WTC11 (cell line): ENCODE measurements around the gene SMURF1. TPM values are rescaled to one million over a fixed set of nuclear protein-coding genes. Genes with fewer than 3 reads are reported as not detected.

Experiments
- ATAC-seq: fragments of 200-7000 bp; cut with Tn5 transposase; 2 replicates; pipeline ENCODE4 v1.10.0; 2021; ENCODE audit warnings: mild to moderate bottlenecking, moderate library complexity
- CTCF ChIA-PET: fragments of 300-600 bp; sonication (Branson Sonifier 250); formaldehyde crosslinking; loops from one replicate; lab custom pipeline; 2021; ENCODE audit warnings: antibody characterized with exemption; lab: Charles Lee
- POLR2A ChIA-PET: fragments of 350-600 bp; sonication (Branson Sonifier 250); formaldehyde crosslinking; loops from one replicate; lab custom pipeline; 2021; ENCODE audit warnings: antibody characterized with exemption; lab: Charles Lee
- DNase-seq: peaks from one replicate; pipeline ENCODE4 v3.0.0; 2021; ENCODE audit warnings: low spot score
- H3K27ac Mint-ChIP-seq: 2 replicates; pipeline ENCODE4 v1.8.0; 2021; ENCODE audit warnings: mixed read lengths
- H3K27me3 Mint-ChIP-seq: 2 replicates; pipeline ENCODE4 v1.8.0; 2021; ENCODE audit warnings: low read depth, mild to moderate bottlenecking, moderate library complexity, mixed read lengths
- H3K36me3 Mint-ChIP-seq: 2 replicates; pipeline ENCODE4 v1.8.0; 2021; ENCODE audit warnings: mixed read lengths
- H3K4me1 Mint-ChIP-seq: 2 replicates; pipeline ENCODE4 v1.8.0; 2022; ENCODE audit warnings: mixed read lengths
- H3K4me3 Mint-ChIP-seq: 2 replicates; pipeline ENCODE4 v1.8.0; 2021; ENCODE audit warnings: mild to moderate bottlenecking, moderate library complexity, mixed read lengths
- H3K9me3 Mint-ChIP-seq: 2 replicates; pipeline ENCODE4 v1.8.0; 2021; ENCODE audit warnings: mixed read lengths
- AFF4 ChIP-seq: sonication (generic); formaldehyde crosslinking; IDR thresholded peaks from 2 replicates; pipeline ENCODE4 v1.8.1; 2023; ENCODE audit warnings: mild to moderate bottlenecking, missing genetic modification reagents, borderline replicate concordance
- AR ChIP-seq: fragments of 250-450 bp; sonication (Bioruptor Pico); IDR thresholded peaks from 2 replicates; pipeline ENCODE4 v1.9.0; 2021; ENCODE audit warnings: mild to moderate bottlenecking
- CREM ChIP-seq: sonication (generic); formaldehyde crosslinking; IDR thresholded peaks from 2 replicates; pipeline ENCODE4 v1.8.1; 2022; ENCODE audit warnings: mild to moderate bottlenecking, missing genetic modification reagents, moderate library complexity
- CTCF ChIP-seq: fragments of 200-600 bp; IDR thresholded peaks from 2 replicates; pipeline ENCODE4 v1.8.0; 2022; ENCODE audit warnings: antibody characterized with exemption
- E2F4 ChIP-seq: sonication (generic); formaldehyde crosslinking; IDR thresholded peaks from 2 replicates; pipeline ENCODE4 v1.8.1; 2022; ENCODE audit warnings: low read depth, mild to moderate bottlenecking, moderate library complexity, missing genetic modification reagents, borderline replicate concordance
- GABPB1 ChIP-seq: sonication (generic); formaldehyde crosslinking; IDR thresholded peaks from 2 replicates; pipeline ENCODE4 v1.8.1; 2023; ENCODE audit warnings: mild to moderate bottlenecking, missing genetic modification reagents
- JAZF1 ChIP-seq: fragments of 250-450 bp; sonication (Bioruptor Pico); IDR thresholded peaks from 2 replicates; pipeline ENCODE4 v1.9.0; 2021; ENCODE audit warnings: moderate library complexity, mild to moderate bottlenecking, inconsistent platforms
- MLX ChIP-seq: sonication (generic); formaldehyde crosslinking; IDR thresholded peaks from 2 replicates; pipeline ENCODE4 v1.8.1; 2023; ENCODE audit warnings: mild to moderate bottlenecking, missing genetic modification reagents, moderate library complexity
- MYBL2 ChIP-seq: sonication (generic); formaldehyde crosslinking; IDR thresholded peaks from 2 replicates; pipeline ENCODE4 v1.8.1; 2023; ENCODE audit warnings: mild to moderate bottlenecking, moderate library complexity, missing genetic modification reagents
- NFE2L1 ChIP-seq: sonication (generic); formaldehyde crosslinking; IDR thresholded peaks from 2 replicates; pipeline ENCODE4 v1.8.1; 2023; ENCODE audit warnings: missing genetic modification reagents
- PRRX2 ChIP-seq: fragments of 250-450 bp; sonication (Bioruptor Pico); IDR thresholded peaks from 2 replicates; pipeline ENCODE4 v1.8.0; 2021; ENCODE audit warnings: mild to moderate bottlenecking
- SMAD3 ChIP-seq: sonication (generic); formaldehyde crosslinking; IDR thresholded peaks from 2 replicates; pipeline ENCODE4 v1.8.0; 2022; ENCODE audit warnings: missing genetic modification reagents, mild to moderate bottlenecking, borderline replicate concordance
- SMAD4 ChIP-seq: sonication (generic); formaldehyde crosslinking; IDR thresholded peaks from 2 replicates; pipeline ENCODE4 v1.8.0; 2022; ENCODE audit warnings: mild to moderate bottlenecking, missing genetic modification reagents
- TCF7 ChIP-seq: sonication (generic); formaldehyde crosslinking; IDR thresholded peaks from 2 replicates; pipeline ENCODE4 v1.8.0; 2022; ENCODE audit warnings: mild to moderate bottlenecking, low read depth, missing genetic modification reagents, moderate library complexity
- ZMAT4 ChIP-seq: fragments of 250-450 bp; sonication (Bioruptor Pico); IDR thresholded peaks from 2 replicates; pipeline ENCODE4 v1.9.0; 2021; ENCODE audit warnings: mild to moderate bottlenecking
- total RNA-seq: library from RNA; stranded (reverse); gene quantifications from 3 replicates; pipeline ENCODE4 v1.2.3, GENCODE V29; 2021

Gene SMURF1
- total RNA-seq, 1 experiment from 2014 or later: 23.2 TPM

GRCh38 chr7:99030457-99030856 is 113.5 kb downstream of the SMURF1 start:
- Mint-ChIP-seq H3K27me3 (no peaks in the 10 kb centered on the region), H3K36me3 (peaks cover 62% of the 10 kb centered on the region), H3K4me1 (no peaks in the 10 kb centered on the region), H3K4me3 (no peak overlapping the region)
- ChIA-PET POLR2A (no interaction called here), CTCF (no interaction called here)
- ATAC-seq: no peak
- TF ChIP-seq AR (CRISPR knock-in tag) (no peak), CTCF (no peak), CREM (CRISPR knock-in tag) (no peak), ZMAT4 (CRISPR knock-in tag) (no peak), NFE2L1 (CRISPR knock-in tag) (no peak), MLX (CRISPR knock-in tag) (no peak), GABPB1 (CRISPR knock-in tag) (no peak), TCF7 (CRISPR knock-in tag) (no peak), JAZF1 (no peak), PRRX2 (CRISPR knock-in tag) (no peak), SMAD4 (CRISPR knock-in tag) (no peak), MYBL2 (CRISPR knock-in tag) (no peak), E2F4 (CRISPR knock-in tag) (no peak), SMAD3 (CRISPR knock-in tag) (no peak), AFF4 (CRISPR knock-in tag) (no peak)
- TF ChIP-seq, all 79 proteins: peak for 0
- DNase-seq: no peak
- Mint-ChIP-seq H3K9me3 (no peaks in the 10 kb centered on the region), H3K27ac (no peak overlapping the region)
